ENCODE data around the gene OR2M7.
"Not testable (repeated sequence)": the region's sequence is repeated elsewhere in the genome, so short reads cannot be mapped to it uniquely, and the experiment has no call there.

OR2M7 gene

GRCh38 chr1:248324468-248324867, at the start of gene OR2M7:
TSS of gene OR2M7 (minus strand) at chr1:248324568. CDS start at chr1:248324568, 0 bp downstream.
- FAIRE-seq (no peak), DNase-seq (ENCODE audit: insufficient read length, low spot score) (no peak)
- no peak for TF ChIP-seq POLR2A (IDR thresholded peaks at IDR 0.05; ENCODE audit: low read depth, low read length)

GRCh38 chr1:248373761-248374160, 49.4 kb upstream of the OR2M7 start:
- FAIRE-seq = no peak
- no peak for TF ChIP-seq POLR2A (IDR thresholded peaks at IDR 0.05; ENCODE audit: low read depth, low read length)
- DNase-seq (ENCODE audit: insufficient read length, low spot score) = no peak

GRCh38 chr1:248372394-248372793, 48.0 kb upstream of the OR2M7 start:
- no peak for FAIRE-seq
- no peak for TF ChIP-seq POLR2A (IDR thresholded peaks at IDR 0.05; ENCODE audit: low read depth, low read length)

GRCh38 chr1:248366609-248367008, 42.2 kb upstream of the OR2M7 start:
- FAIRE-seq (no peak), DNase-seq (ENCODE audit: insufficient read length, low spot score) (no peak)
- TF ChIP-seq POLR2A (IDR thresholded peaks at IDR 0.05; ENCODE audit: low read depth, low read length) = no peak

More at GRCh38 chr1:248372394-248372793, 48.0 kb upstream of the OR2M7 start:
- no peak for DNase-seq (ENCODE audit: insufficient read length, low spot score)

- FAIRE-seq (no peak), DNase-seq (ENCODE audit: insufficient read length, low spot score) (no peak)
These were observed 36.9 kb upstream of the OR2M7 start, which contains the start of gene OR2T4 for GRCh38 chr1:248361121-248361715. TSS of gene OR2T4 (plus strand) at chr1:248361665. CDS start at chr1:248361665, 0 bp downstream.

GRCh38 chr1:248359415-248359814, 35.0 kb upstream of the OR2M7 start:
- FAIRE-seq = no peak

More at GRCh38 chr1:248361121-248361715, 36.9 kb upstream of the OR2M7 start, which contains the start of gene OR2T4:
- no peak for TF ChIP-seq POLR2A (IDR thresholded peaks at IDR 0.05; ENCODE audit: low read depth, low read length)

GRCh38 chr1:248348475-248348874, 24.1 kb upstream of the OR2M7 start, which contains the start of gene OR14C36:
TSS of gene OR14C36 (plus strand) at chr1:248348775. CDS start at chr1:248348775, 0 bp downstream.
- TF ChIP-seq POLR2A (IDR thresholded peaks at IDR 0.05; ENCODE audit: low read depth, low read length) = no peak
- FAIRE-seq (no peak), DNase-seq (ENCODE audit: insufficient read length, low spot score) (no peak)

More at GRCh38 chr1:248359415-248359814, 35.0 kb upstream of the OR2M7 start:
- TF ChIP-seq POLR2A (IDR thresholded peaks at IDR 0.05; ENCODE audit: low read depth, low read length) = no peak
- DNase-seq (ENCODE audit: insufficient read length, low spot score) = no peak

- DNase-seq (ENCODE audit: insufficient read length, low spot score) = no peak
- no peak for FAIRE-seq
- TF ChIP-seq POLR2A (IDR thresholded peaks at IDR 0.05; ENCODE audit: low read depth, low read length) = no peak
These were observed 19.1 kb upstream of the OR2M7 start for GRCh38 chr1:248343451-248343850.

GRCh38 chr1:248316796-248317195, 7.6 kb downstream of the OR2M7 start:
- no peak for DNase-seq (ENCODE audit: insufficient read length, low spot score)
- no peak for TF ChIP-seq POLR2A (IDR thresholded peaks at IDR 0.05; ENCODE audit: low read depth, low read length)
- no peak for FAIRE-seq

GRCh38 chr1:248306740-248307139, 17.6 kb downstream of the OR2M7 start:
- not testable (repeated sequence) for FAIRE-seq; DNase-seq (ENCODE audit: insufficient read length, low spot score)

GRCh38 chr1:248306103-248306502, 18.3 kb downstream of the OR2M7 start:
- DNase-seq (ENCODE audit: insufficient read length, low spot score) (no peak), FAIRE-seq (no peak)
- no peak for TF ChIP-seq POLR2A (IDR thresholded peaks at IDR 0.05; ENCODE audit: low read depth, low read length)

GRCh38 chr1:248305672-248306071, 18.7 kb downstream of the OR2M7 start:
- not testable (repeated sequence) for DNase-seq (ENCODE audit: insufficient read length, low spot score); FAIRE-seq

- no peak for TF ChIP-seq POLR2A (IDR thresholded peaks at IDR 0.05; ENCODE audit: low read depth, low read length)
- DNase-seq (ENCODE audit: insufficient read length, low spot score) (no peak), FAIRE-seq (no peak)
These were observed 21.0 kb downstream of the OR2M7 start, which contains the start of gene OR2T12 for GRCh38 chr1:248303324-248303723. TSS of gene OR2T12 (minus strand) at chr1:248303424. CDS start at chr1:248295578, 7,846 bp downstream.

- no peak for DNase-seq (ENCODE audit: insufficient read length, low spot score)
- no peak for FAIRE-seq
- no peak for TF ChIP-seq POLR2A (IDR thresholded peaks at IDR 0.05; ENCODE audit: low read depth, low read length)
These were observed 36.0 kb downstream of the OR2M7 start for GRCh38 chr1:248288391-248288790.

GRCh38 chr1:248277876-248278275, 46.5 kb downstream of the OR2M7 start, which contains the start of gene OR2T33:
TSS of gene OR2T33 (minus strand) at chr1:248277976. CDS start at chr1:248273814, 4,162 bp downstream.
- DNase-seq (ENCODE audit: insufficient read length, low spot score) (no peak), FAIRE-seq (no peak)
- no peak for TF ChIP-seq POLR2A (IDR thresholded peaks at IDR 0.05; ENCODE audit: low read depth, low read length)
